Skin epidermis (tissue), 12 donors: ENCODE data around the gene CPNE4.

Experiments used
- H3K27ac ChIP-seq, 21 experiments: fragments of 200-600 bp; sonication (generic) in 11 of 21; one replicate each; pipeline ENCODE4 v1.5.0; 2020; ENCODE audit warnings: mild to moderate bottlenecking in 3 of 21, inconsistent platforms in 2 of 21, moderate library complexity in 2 of 21
- H3K4me3 ChIP-seq, 7 experiments: fragments of 200-600 bp; sonication (generic) in 2 of 7; one replicate each; pipeline ENCODE4 v1.5.0; 2020; ENCODE audit warnings: inconsistent platforms in 2 of 7, mild to moderate bottlenecking in 2 of 7, moderate library complexity in 1 of 7

Gene CPNE4

GRCh38 chr3:132020058-132020457, 14.8 kb downstream of the CPNE4 start:
- Histone ChIP-seq H3K27ac (no peak overlapping the region), H3K4me3 (no peak overlapping the region)

- Histone ChIP-seq H3K27ac (no peak overlapping the region), H3K4me3 (no peak overlapping the region)
Measured at GRCh38 chr3:132017137-132017536, 17.7 kb downstream of the CPNE4 start.

DNA sequence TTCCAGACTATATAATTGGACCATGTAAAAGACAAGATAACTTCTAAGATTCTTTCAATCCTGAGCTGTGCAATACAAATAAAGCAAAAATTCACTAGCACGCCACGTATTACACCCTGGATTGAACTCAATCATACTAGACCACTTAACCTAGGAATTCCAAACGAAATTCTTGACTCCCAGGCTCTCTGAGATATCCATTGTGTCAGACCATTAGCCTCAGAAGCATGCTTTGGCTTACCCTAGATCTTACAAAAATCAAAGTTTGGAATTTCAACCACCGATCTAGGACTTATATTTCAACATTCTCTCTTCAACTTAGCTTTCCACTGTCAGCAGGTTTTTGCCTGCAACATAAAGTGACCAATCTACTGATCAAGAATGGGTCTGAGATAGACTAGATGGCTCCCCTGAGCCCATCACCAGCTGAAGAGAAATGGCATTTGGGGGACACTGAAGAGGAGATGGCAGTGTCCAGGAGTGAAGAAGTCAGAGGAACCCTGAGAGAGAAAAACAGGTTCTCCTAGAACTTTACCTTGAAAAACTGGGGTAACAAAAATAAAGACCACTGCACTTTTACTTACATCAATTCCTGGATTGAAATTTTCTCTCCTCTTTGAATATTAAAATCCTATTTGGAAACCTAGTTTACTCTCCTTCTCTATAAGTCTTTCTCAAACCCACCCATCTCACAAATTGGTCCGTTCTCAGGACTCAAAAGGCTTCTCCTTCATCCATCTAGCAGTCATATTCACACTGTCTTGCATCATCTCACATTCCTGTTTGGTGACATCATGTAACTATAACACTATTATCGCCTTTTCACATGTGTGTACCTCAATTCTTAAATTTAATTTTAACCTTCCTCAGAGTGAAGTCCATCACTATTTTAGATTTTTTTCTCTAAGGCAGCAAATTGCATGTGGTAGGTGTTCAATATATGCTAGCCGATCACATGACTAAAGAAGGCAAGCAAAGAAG, 18.5 kb downstream of the CPNE4 start:
- Histone ChIP-seq H3K27ac (no peak overlapping the region), H3K4me3 (no peak overlapping the region)

GRCh38 chr3:132014105-132014504, 20.7 kb downstream of the CPNE4 start:
- H3K27ac ChIP-seq, result no peak overlapping the region
- H3K4me3 ChIP-seq, result no peak overlapping the region

- Histone ChIP-seq H3K27ac (no peak overlapping the region), H3K4me3 (no peak overlapping the region)
Measured at GRCh38 chr3:132009241-132009640, 25.6 kb downstream of the CPNE4 start.

DNA sequence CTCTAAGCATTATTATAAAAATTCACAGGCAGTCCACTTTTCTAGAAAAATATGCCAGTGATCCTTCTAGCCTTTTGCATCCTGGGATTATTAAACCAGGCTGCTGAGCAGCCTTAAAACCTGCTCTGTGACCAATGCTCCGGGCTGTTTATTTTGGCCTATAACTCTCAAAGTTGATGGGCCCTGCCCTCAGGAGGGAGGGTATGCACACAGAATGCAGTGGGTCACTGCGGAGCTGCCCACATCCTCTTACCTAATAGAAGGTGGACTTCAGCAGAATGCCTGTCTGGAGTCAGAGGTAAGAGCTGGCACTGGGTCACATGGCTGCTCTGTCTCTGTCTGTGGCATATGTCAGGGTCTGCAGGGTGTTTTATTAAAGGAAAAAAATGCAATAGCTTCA, 26.0 kb downstream of the CPNE4 start:
- no peak overlapping the region for H3K27ac ChIP-seq
- H3K4me3 ChIP-seq, result no peak overlapping the region

DNA sequence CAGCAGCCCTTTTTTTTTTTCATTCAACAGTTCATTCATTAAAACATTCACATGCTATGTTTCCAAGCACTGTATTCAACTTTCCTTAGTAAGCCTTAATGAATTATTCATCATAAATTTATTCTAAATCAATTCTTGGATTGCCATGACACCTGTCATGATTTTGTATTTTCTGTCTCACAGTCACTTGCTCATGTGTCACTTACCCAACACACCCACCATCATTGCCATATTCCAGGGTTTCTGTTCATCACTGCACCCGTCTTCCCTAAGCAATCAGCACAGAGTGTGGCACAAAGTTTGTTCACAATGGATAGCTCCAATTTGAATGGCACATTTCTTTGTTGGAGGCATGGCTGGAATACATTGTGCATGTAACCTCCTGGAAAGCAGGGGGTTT, 27.2 kb downstream of the CPNE4 start:
- no peak overlapping the region for H3K4me3 ChIP-seq

GRCh38 chr3:132006605-132007204, 28.1 kb downstream of the CPNE4 start:
- H3K4me3 ChIP-seq, result no peak overlapping the region
- no peak overlapping the region for H3K27ac ChIP-seq

More for the DNA sequence above, 27.2 kb downstream of the CPNE4 start:
- H3K27ac ChIP-seq, result no peak overlapping the region

DNA sequence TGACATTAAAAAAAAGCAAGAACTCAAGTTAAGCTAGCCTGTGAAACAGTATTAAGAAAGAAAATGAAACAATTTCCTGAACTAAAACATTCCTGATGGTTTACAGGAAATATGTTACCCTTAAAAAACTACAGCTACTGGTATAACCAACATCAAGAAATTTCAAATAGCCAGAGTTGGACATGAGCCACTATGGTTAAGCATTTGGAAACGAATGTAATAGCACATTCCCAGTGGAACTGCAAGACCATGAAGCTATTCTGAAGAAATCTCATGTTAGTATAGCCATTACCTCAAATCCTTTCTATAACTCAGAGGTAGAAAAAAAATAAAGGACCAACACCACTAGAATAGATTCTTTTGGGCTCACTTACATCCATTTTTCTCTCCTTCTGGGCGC, 30.2 kb downstream of the CPNE4 start:
- Histone ChIP-seq H3K4me3 (no peak overlapping the region), H3K27ac (no peak overlapping the region)

- H3K4me3 ChIP-seq, result no peak overlapping the region
Measured at GRCh38 chr3:132003685-132004084, 31.1 kb downstream of the CPNE4 start.

DNA sequence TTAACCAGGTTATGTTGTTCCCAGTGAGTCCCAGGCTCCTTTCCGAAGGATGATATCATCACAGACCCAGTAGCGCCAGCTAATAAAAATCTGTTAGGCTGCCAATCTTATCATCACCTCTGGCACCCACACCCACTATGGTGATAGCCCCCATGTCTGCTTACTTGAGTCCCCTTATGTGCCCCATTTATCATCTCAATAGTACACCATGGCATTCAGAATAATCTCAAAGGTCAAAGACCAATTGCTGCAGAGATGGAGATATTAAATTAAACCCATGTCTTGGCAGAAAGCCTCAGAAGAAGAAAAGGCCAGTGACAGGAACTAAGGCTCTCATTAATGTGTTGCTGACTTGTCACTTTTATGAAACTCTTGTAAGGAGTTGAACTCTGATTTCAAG, 32.8 kb downstream of the CPNE4 start:
- Histone ChIP-seq H3K4me3 (no peak overlapping the region), H3K27ac (no peak overlapping the region)

More at GRCh38 chr3:132003685-132004084, 31.1 kb downstream of the CPNE4 start:
- H3K27ac ChIP-seq, result no peak overlapping the region

GRCh38 chr3:132001036-132001435, 33.8 kb downstream of the CPNE4 start:
- Histone ChIP-seq H3K27ac (no peak overlapping the region), H3K4me3 (no peak overlapping the region)

- Histone ChIP-seq H3K4me3 (no peak overlapping the region), H3K27ac (no peak overlapping the region)
Measured at GRCh38 chr3:131998027-131998426, 36.8 kb downstream of the CPNE4 start.

GRCh38 chr3:131995891-131996290, 38.9 kb downstream of the CPNE4 start:
- H3K4me3 ChIP-seq, result no peak overlapping the region
- H3K27ac ChIP-seq, result no peak overlapping the region

DNA sequence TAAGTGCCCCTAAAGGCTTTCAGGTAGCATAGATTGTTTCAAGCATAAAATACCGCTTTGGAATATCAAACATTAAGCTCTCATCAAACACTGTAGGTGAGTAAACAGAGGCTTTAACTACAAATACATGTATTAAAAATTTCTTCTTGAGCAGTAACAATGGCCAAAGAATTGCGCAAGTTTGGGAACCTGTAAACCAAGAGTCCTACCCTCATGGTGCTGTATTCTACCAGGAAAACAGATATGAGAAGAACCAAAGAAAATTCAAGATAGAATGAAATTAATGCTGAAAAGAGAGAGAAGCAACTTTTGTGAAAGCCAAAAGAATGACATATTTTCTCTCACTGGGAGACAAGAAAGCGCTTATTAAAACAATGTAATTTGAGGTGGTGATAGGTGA, 45.5 kb downstream of the CPNE4 start:
- H3K27ac ChIP-seq, result no peak overlapping the region
- H3K4me3 ChIP-seq, result no peak overlapping the region

- Histone ChIP-seq H3K27ac (no peak overlapping the region), H3K4me3 (no peak overlapping the region)
Measured at GRCh38 chr3:131988209-131988608, 46.6 kb downstream of the CPNE4 start.

GRCh38 chr3:131983689-131984088, 51.1 kb downstream of the CPNE4 start:
- no peak overlapping the region for H3K27ac ChIP-seq

DNA sequence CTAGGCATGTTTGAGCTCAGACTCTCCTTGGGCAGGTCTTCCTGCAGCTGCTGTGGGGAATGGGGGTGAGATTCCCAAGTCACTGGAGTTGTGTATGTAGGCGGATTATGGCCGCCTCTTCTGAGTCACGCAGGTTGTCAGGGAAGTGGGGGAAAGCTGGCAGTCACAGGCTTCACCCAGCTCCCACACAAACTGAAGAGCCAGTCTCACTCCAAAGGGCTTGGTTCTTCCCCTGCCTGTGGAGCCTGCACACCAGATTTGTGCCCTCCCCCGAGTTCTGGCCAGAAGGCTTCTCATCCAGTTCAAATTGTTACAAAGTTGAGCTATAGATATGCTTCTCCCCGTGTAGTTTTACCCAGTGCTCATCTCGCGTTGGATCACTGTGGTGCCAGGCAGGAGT, 53.5 kb downstream of the CPNE4 start:
- no peak overlapping the region for H3K4me3 ChIP-seq
- no peak overlapping the region for H3K27ac ChIP-seq

More at GRCh38 chr3:131983689-131984088, 51.1 kb downstream of the CPNE4 start:
- H3K4me3 ChIP-seq, result no peak overlapping the region

DNA sequence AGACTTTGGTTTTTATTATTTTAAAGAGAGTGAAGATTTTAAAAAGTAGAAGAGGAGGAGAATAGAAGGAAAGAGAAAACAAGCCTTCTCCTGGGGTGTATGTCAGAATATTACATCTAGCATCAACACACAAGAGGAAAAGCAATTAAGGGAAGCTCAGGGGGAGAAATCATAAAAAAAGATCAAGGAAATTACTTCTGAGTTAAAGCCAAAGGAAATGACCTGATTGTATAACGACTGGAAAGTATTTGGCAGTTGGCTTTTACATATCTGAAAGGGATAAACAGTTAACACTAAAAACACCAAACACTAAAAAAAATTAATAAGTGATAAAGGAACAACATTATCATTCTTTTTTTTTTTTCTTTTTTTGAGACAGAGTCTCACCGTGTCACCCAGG, 58.4 kb downstream of the CPNE4 start:
- Histone ChIP-seq H3K4me3 (no peak overlapping the region), H3K27ac (no peak overlapping the region)

GRCh38 chr3:131975047-131975446, 59.8 kb downstream of the CPNE4 start:
- no peak overlapping the region for H3K27ac ChIP-seq
- H3K4me3 ChIP-seq, result no peak overlapping the region

GRCh38 chr3:131973731-131974130, 61.1 kb downstream of the CPNE4 start:
- Histone ChIP-seq H3K4me3 (no peak overlapping the region), H3K27ac (no peak overlapping the region)
